Endothelial cell (in vitro differentiated cells): ENCODE data around the gene NKD1. TPM values are rescaled to one million over a fixed set of nuclear protein-coding genes. Genes with fewer than 3 reads are reported as not detected.

ENCODE experiments used
- DNase-seq: peaks from one replicate; pipeline ENCODE4 v3.0.0; 2021; ENCODE audit warnings: low spot score
- H3K27ac Mint-ChIP-seq: one replicate; pipeline ENCODE4 v1.8.0; 2021; ENCODE audit warnings: mixed read lengths, inconsistent platforms; ENCODE audit not compliant: unreplicated experiment
- H3K27me3 Mint-ChIP-seq: one replicate; pipeline ENCODE4 v1.8.0; 2021; ENCODE audit warnings: mild to moderate bottlenecking, moderate library complexity, mixed read lengths, inconsistent platforms; ENCODE audit not compliant: unreplicated experiment
- H3K36me3 Mint-ChIP-seq: one replicate; pipeline ENCODE4 v1.8.0; 2021; ENCODE audit warnings: mild to moderate bottlenecking, low read depth, mixed read lengths, inconsistent platforms; ENCODE audit not compliant: unreplicated experiment
- H3K4me1 Mint-ChIP-seq: one replicate; pipeline ENCODE4 v1.8.0; 2021; ENCODE audit warnings: mild to moderate bottlenecking, mixed read lengths, inconsistent platforms; ENCODE audit not compliant: unreplicated experiment
- H3K4me3 Mint-ChIP-seq: one replicate; pipeline ENCODE4 v1.8.0; 2021; ENCODE audit warnings: mild to moderate bottlenecking, mixed read lengths, inconsistent platforms; ENCODE audit not compliant: unreplicated experiment
- H3K9me3 Mint-ChIP-seq: one replicate; pipeline ENCODE4 v1.8.0; 2021; ENCODE audit warnings: mixed read lengths, inconsistent platforms; ENCODE audit not compliant: unreplicated experiment
- CTCF ChIP-seq: fragments of 200-600 bp; sonication (generic); IDR thresholded peaks from one replicate; pipeline ENCODE4 v1.5.0; 2021; ENCODE audit warnings: antibody characterized with exemption; ENCODE audit not compliant: unreplicated experiment
- total RNA-seq: library from RNA; stranded (reverse); fragmentation: NEBNext Ultra II Directional; extraction: Animal tissue kit (Norgen Biotek cat#: 25700); gene quantifications from one replicate; pipeline ENCODE4 v1.2.1, GENCODE V29; 2021; ENCODE audit not compliant: unreplicated experiment

NKD1 gene
- total RNA-seq, 1 donor from 2014 or later: 2.4 TPM

DNA sequence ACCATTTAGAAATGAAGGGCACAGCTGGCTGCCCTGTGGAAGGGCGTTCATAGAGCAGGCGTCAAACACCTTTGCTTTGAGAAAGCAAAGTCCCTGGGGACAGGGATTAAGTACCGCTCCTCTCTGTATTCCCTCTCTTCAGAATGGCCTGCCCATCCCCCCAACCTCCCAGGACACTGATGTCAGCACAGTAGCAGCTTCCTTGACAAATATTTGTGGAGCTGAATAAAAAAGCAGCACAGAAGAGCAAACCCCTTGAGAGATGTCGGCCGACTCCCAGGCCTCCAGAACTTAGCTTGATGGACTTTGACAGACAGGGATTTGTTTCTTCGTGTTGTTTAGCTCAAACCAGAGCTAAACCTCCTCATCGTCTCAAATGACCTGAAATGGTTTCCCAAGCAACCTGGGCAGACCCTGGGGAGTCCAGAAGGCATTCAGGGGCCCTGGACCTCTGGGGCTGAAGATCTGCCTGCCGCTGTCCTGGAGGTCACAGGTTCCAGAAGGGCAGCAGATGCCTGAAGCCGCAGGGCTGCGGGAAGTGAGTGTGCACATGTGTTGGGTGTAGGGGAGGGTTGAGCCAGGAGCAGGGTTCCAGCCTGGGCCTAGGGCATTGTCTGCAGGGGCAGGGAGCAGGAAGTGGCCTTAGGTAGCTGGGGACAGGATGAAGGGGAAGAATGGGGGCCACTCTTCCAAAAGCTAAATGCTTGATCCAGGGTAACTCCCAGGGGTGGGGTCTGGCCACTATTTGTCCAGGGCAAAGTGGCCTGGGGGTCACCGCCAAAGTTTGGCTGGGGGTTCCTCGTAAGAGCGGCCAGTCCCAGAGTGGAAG is 42.3 kb upstream of the NKD1 start:
- Mint-ChIP-seq H3K36me3 (no peaks in the 10 kb centered on the region), H3K27me3 (peaks cover 5% of the 10 kb centered on the region), H3K9me3 (no peaks in the 10 kb centered on the region), H3K27ac (no peak overlapping the region), H3K4me1 (peaks cover 16% of the 10 kb centered on the region), H3K4me3 (no peak overlapping the region)
- no peak for DNase-seq
- TF ChIP-seq CTCF: no peak

DNA sequence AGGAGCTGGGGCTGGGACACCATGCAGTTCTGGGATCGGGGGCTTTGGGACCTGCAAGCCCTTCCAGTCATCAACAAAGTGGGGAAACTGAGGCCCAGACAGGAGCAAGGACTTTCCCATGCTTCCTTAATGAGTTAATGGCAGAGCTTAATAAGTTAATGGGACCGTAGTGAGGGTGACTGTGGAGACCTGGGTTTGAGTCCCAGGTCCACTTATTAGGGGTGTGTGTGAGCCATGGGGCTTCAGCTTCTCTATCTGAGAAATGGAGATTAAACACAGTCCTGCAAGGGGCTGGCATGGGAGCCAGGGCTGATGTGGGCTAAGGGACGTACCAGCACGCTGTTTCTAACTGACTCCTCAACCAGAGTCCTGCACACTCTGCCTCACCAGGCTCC is 41.7 kb upstream of the NKD1 start:
- Mint-ChIP-seq H3K4me3 (no peak overlapping the region), H3K27me3 (peaks cover 5% of the 10 kb centered on the region), H3K4me1 (peaks cover 16% of the 10 kb centered on the region), H3K9me3 (no peaks in the 10 kb centered on the region), H3K36me3 (no peaks in the 10 kb centered on the region), H3K27ac (no peak overlapping the region)
- DNase-seq: no peak
- no peak for TF ChIP-seq CTCF

DNA sequence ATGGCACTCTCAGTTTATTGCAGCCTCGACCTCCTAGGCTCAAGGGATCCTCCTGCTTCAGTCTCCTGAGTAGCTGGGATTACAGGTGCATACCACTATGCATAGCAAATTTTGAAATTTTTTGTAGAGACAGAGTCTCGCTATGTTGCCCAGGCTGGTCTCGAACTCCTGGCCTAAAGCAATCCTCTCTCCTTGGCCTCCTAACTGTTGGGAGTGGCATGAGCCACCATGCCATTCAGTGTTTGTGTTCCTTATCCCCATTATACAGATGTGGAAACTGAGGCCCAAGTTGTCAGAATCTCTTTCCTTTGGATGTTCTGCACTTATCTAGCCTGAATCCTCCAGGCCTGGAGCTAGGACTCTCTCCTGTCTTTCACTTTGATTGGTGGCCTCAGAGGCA is 40.8 kb upstream of the NKD1 start:
- no peak overlapping the region for H3K4me3 Mint-ChIP-seq
- H3K27me3 Mint-ChIP-seq: peaks cover 5% of the 10 kb centered on the region
- H3K9me3 Mint-ChIP-seq: no peaks in the 10 kb centered on the region
- H3K36me3 Mint-ChIP-seq: no peaks in the 10 kb centered on the region
- H3K27ac Mint-ChIP-seq: no peak overlapping the region
- no peak for TF ChIP-seq CTCF
- no peak for DNase-seq
- peaks cover 15% of the 10 kb centered on the region for H3K4me1 Mint-ChIP-seq

DNA sequence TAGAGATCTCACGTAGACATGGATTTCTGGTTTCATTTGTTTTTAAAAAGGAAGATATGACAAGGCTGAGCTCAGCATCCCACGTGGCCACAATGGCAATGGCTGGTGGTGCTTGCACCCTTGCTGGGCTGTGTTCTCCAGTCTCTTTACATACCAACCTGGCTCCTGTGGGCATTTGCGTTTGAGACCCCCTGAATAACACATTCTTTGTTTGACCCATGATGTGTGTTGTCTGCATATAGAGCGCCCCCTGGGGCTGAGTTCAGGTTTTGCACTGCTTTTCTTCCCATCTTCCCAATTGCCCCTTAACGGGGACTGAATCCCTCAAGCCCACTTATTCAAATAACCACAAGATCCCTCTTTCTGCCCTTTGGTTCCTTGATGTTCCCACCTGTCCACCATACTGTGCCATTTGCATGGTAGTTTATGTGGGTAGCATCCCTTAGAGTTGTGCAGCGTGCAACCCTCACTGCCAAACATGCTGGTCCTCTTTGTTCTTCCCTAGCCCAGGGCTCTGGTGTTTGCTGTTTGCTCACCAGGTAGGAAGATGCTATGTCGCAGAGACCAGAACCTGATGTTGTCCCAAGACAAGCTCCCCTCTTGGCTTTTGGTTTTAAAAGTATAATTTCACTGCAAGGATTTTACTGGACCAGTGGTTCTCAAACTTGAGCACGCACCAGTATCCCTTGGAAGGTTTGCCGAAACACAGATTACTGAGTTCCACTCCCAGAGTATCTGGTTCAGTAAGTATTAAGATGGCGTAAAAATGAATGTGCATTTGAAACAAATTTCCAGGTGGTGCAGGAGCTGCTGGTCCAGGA is 38.5 kb upstream of the NKD1 start:
- DNase-seq: peak; percentile 57
- peak; percentile 90 for TF ChIP-seq CTCF
- no peaks in the 10 kb centered on the region for H3K9me3 Mint-ChIP-seq
- H3K27me3 Mint-ChIP-seq: peaks cover 4% of the 10 kb centered on the region
- H3K36me3 Mint-ChIP-seq: no peaks in the 10 kb centered on the region
- H3K27ac Mint-ChIP-seq: no peak overlapping the region
- no peak overlapping the region for H3K4me3 Mint-ChIP-seq
- H3K4me1 Mint-ChIP-seq: peaks cover 8% of the 10 kb centered on the region

GRCh38 chr16:50515218-50515617 is 33.0 kb upstream of the NKD1 start:
- no peaks in the 10 kb centered on the region for H3K4me1 Mint-ChIP-seq
- H3K27me3 Mint-ChIP-seq: no peaks in the 10 kb centered on the region
- no peak overlapping the region for H3K27ac Mint-ChIP-seq
- peaks cover 7% of the 10 kb centered on the region for H3K36me3 Mint-ChIP-seq
- no peak for TF ChIP-seq CTCF
- no peak overlapping the region for H3K4me3 Mint-ChIP-seq
- DNase-seq: no peak
- H3K9me3 Mint-ChIP-seq: peaks cover 7% of the 10 kb centered on the region
